Coronary artery (tissue), 2 donors: ENCODE results near the gene CDC45.

Experiments
- DNase-seq: peaks from one replicate; pipeline ENCODE4 v3.0.0-alpha.2; 2017; ENCODE audit warnings: low spot score
- H3K27ac ChIP-seq, 2 donors: fragments of 200-600 bp; sonication (generic); one replicate each; pipeline ENCODE4 v1.5.1; 2016 to 2019
- H3K4me3 ChIP-seq: fragments of 200-600 bp; sonication (generic); 2 replicates; pipeline ENCODE4 v1.5.1; 2016; ENCODE audit warnings: mild to moderate bottlenecking, moderate library complexity
- CTCF ChIP-seq: fragments of 200-600 bp; sonication (generic); IDR thresholded peaks from one replicate; pipeline ENCODE4 v1.5.1; 2019; ENCODE audit warnings: antibody characterized with exemption

The CDC45 gene

GRCh38 chr22:19567157-19568009 lies 87.7 kb downstream of the CDC45 start:
- Histone ChIP-seq H3K27ac (peak overlapping the region in 1 of 2 donors; percentile 25), H3K4me3 (no peak overlapping the region)
- DNase-seq: no peak
- no peak for TF ChIP-seq CTCF

GRCh38 chr22:19568337-19569275 lies 88.9 kb downstream of the CDC45 start:
- no peak for DNase-seq
- Histone ChIP-seq H3K4me3 (no peak overlapping the region), H3K27ac (no peak overlapping the region)
- TF ChIP-seq CTCF: no peak

- H3K4me3 ChIP-seq: no peak overlapping the region
Measured at GRCh38 chr22:19569276-19569640, 89.5 kb downstream of the CDC45 start.

GRCh38 chr22:19569976-19570375 lies 90.3 kb downstream of the CDC45 start:
- Histone ChIP-seq H3K27ac (no peak overlapping the region), H3K4me3 (no peak overlapping the region)
- no peak for TF ChIP-seq CTCF
- DNase-seq: no peak

More at GRCh38 chr22:19569276-19569640, 89.5 kb downstream of the CDC45 start:
- no peak for TF ChIP-seq CTCF
- H3K27ac ChIP-seq: no peak overlapping the region
- no peak for DNase-seq
